Effector memory CD8-positive, alpha-beta T cell (primary cell): ENCODE data around the gene BMP8B.
A peak's percentile ranks its signal among the peaks of the same experiment; 100 is the strongest.
"Not testable (repeated sequence)": the region's sequence is repeated elsewhere in the genome, so short reads cannot be mapped to it uniquely, and the experiment has no call there.

Experiments
- ATAC-seq: fragments of 150-1000 bp; cut with Tn5 transposase; replicated peaks from 2 replicates; pipeline ENCODE4 v1.10.0; 2021; ENCODE audit warnings: mild to moderate bottlenecking, moderate library complexity
- DNase-seq, 3 experiments: peaks; one replicate each; pipeline ENCODE4 v3.0.0; 2021
- H3K27ac Mint-ChIP-seq, 2 donors: one replicate each; pipeline ENCODE4 v1.8.0; 2022; ENCODE audit warnings: mild to moderate bottlenecking in 2 of 2, mixed read lengths in 2 of 2, moderate library complexity in 2 of 2
- H3K27me3 Mint-ChIP-seq, 2 donors: one replicate each; pipeline ENCODE4 v1.8.0; 2022; ENCODE audit warnings: mixed read lengths in 2 of 2
- H3K36me3 Mint-ChIP-seq: one replicate; pipeline ENCODE4 v1.8.0; 2022; ENCODE audit warnings: mild to moderate bottlenecking, moderate library complexity, mixed read lengths; ENCODE audit not compliant: insufficient read depth
- H3K4me1 Mint-ChIP-seq, 2 donors: one replicate each; pipeline ENCODE4 v1.8.0; 2022; ENCODE audit warnings: low read depth in 2 of 2, mixed read lengths in 2 of 2
- H3K4me3 Mint-ChIP-seq, 2 donors: one replicate each; pipeline ENCODE4 v1.8.0; 2022; ENCODE audit warnings: mild to moderate bottlenecking in 2 of 2, mixed read lengths in 2 of 2, moderate library complexity in 2 of 2
- H3K9me3 Mint-ChIP-seq, 2 donors: one replicate each; pipeline ENCODE4 v1.8.0; 2022; ENCODE audit warnings: mixed read lengths in 2 of 2

The BMP8B gene

GRCh38 chr1:39779821-39780220 lies 8.8 kb downstream of the BMP8B start:
- H3K9me3 Mint-ChIP-seq = no peaks in the 10 kb centered on the region

GRCh38 chr1:39779137-39779536 lies 9.5 kb downstream of the BMP8B start:
- no peaks in the 10 kb centered on the region for H3K9me3 Mint-ChIP-seq
- ATAC-seq (no peak), DNase-seq (no peak)
- H3K4me1 Mint-ChIP-seq = peaks cover 0 to 2% of the 10 kb centered on the region in 2 donors
- peaks cover 0 to 6% of the 10 kb centered on the region in 2 donors for H3K27me3 Mint-ChIP-seq
- peaks cover 5% of the 10 kb centered on the region for H3K36me3 Mint-ChIP-seq
- no peak overlapping the region for H3K4me3 Mint-ChIP-seq
- H3K27ac Mint-ChIP-seq = no peak overlapping the region

More at GRCh38 chr1:39779821-39780220, 8.8 kb downstream of the BMP8B start:
- DNase-seq (no peak), ATAC-seq (no peak)
- Mint-ChIP-seq H3K27me3 (peaks cover 0 to 6% of the 10 kb centered on the region in 2 donors), H3K27ac (no peak overlapping the region), H3K4me3 (no peak overlapping the region), H3K36me3 (peaks cover 5% of the 10 kb centered on the region), H3K4me1 (peaks cover 0 to 2% of the 10 kb centered on the region in 2 donors)

GRCh38 chr1:39778463-39779099 lies 10.1 kb downstream of the BMP8B start:
- DNase-seq, ATAC-seq, H3K27me3 Mint-ChIP-seq, H3K36me3 Mint-ChIP-seq, H3K9me3 Mint-ChIP-seq, H3K27ac Mint-ChIP-seq, H3K4me3 Mint-ChIP-seq, H3K4me1 Mint-ChIP-seq: not testable (repeated sequence)

GRCh38 chr1:39777896-39778295 lies 10.8 kb downstream of the BMP8B start:
- H3K27ac Mint-ChIP-seq, H3K4me1 Mint-ChIP-seq, H3K27me3 Mint-ChIP-seq, H3K9me3 Mint-ChIP-seq, ATAC-seq, H3K4me3 Mint-ChIP-seq, DNase-seq, H3K36me3 Mint-ChIP-seq: not testable (repeated sequence)

DNA sequence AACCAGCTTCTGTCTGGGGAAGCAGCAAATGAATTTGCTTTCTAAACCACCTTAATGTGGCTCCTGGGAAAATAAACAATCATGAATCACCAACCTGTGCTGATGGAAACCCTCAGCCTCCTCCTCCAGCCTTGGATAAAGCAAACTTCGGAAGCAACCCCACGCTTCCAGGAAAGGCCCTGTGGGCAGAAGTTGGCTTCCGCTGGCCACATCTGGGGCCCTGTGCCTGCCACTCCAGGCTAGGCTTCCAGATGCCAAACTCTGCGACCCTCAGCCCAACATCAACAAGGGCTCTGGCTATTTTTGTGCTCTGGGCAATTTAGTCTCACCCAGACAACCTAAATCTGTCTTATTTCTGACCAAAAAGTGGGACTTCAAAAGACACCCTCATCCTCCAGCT lies 11.4 kb downstream of the BMP8B start:
- ATAC-seq (no peak), DNase-seq (no peak)
- no peak overlapping the region for H3K27ac Mint-ChIP-seq
- H3K36me3 Mint-ChIP-seq = peaks cover 5% of the 10 kb centered on the region
- peaks cover 0 to 6% of the 10 kb centered on the region in 2 donors for H3K27me3 Mint-ChIP-seq
- H3K4me3 Mint-ChIP-seq = no peak overlapping the region
- H3K9me3 Mint-ChIP-seq = no peaks in the 10 kb centered on the region
- H3K4me1 Mint-ChIP-seq = peaks cover 0 to 2% of the 10 kb centered on the region in 2 donors

- peaks cover 0 to 2% of the 10 kb centered on the region in 2 donors for H3K4me1 Mint-ChIP-seq
- ATAC-seq = no peak
- H3K9me3 Mint-ChIP-seq = no peaks in the 10 kb centered on the region
- H3K27me3 Mint-ChIP-seq = peaks cover 0 to 6% of the 10 kb centered on the region in 2 donors
- DNase-seq = no peak
- no peak overlapping the region for H3K4me3 Mint-ChIP-seq
- peaks cover 5% of the 10 kb centered on the region for H3K36me3 Mint-ChIP-seq
- H3K27ac Mint-ChIP-seq = no peak overlapping the region
These were observed 11.8 kb downstream of the BMP8B start for GRCh38 chr1:39776886-39777285.

- no peaks in the 10 kb centered on the region for H3K9me3 Mint-ChIP-seq
- H3K4me3 Mint-ChIP-seq = no peak overlapping the region
- H3K27ac Mint-ChIP-seq = no peak overlapping the region
- H3K4me1 Mint-ChIP-seq = peaks cover 0 to 2% of the 10 kb centered on the region in 2 donors
- H3K27me3 Mint-ChIP-seq = peaks cover 0 to 6% of the 10 kb centered on the region in 2 donors
- DNase-seq (no peak), ATAC-seq (no peak)
- peaks cover 5% of the 10 kb centered on the region for H3K36me3 Mint-ChIP-seq
These were observed 12.3 kb downstream of the BMP8B start for GRCh38 chr1:39776400-39776713.

DNA sequence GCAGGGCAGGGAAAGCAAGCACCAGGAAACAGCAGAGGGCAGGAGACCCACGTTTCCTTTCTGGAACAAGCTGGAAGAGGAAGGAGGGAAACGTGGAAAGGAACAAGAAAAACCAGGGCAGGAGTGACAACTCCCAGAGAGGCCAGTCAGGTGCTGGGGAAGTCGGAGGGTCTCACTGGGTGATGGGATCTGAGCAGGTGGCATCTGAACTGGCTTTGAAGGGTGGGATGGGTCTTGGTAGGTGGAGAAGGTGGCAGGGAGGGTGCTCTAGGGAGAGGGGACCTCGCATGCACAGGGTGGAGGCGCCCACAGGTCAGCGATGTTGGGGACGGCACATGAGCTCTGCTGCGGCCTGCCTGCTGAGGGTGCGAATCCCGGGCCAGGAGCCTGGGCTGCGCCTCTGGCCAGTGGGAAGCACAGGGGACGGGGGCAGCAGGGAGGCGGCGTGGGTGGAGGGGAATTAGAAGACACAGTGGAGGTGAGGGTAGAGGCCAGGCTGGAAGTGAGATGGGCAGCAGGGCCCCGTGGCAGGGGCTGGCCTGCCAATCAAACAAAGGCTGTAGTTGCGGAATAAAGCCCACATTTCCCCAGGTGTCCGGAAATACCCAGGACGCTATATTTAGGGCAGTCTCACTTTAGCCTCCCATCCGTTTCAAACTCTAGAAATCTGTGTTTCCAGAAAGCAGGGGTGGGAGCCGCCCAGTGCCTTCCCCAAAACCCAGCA lies 12.8 kb downstream of the BMP8B start:
- not testable (repeated sequence) for H3K27ac Mint-ChIP-seq, H3K4me1 Mint-ChIP-seq, H3K27me3 Mint-ChIP-seq, DNase-seq, H3K9me3 Mint-ChIP-seq, ATAC-seq, H3K36me3 Mint-ChIP-seq, H3K4me3 Mint-ChIP-seq

DNA sequence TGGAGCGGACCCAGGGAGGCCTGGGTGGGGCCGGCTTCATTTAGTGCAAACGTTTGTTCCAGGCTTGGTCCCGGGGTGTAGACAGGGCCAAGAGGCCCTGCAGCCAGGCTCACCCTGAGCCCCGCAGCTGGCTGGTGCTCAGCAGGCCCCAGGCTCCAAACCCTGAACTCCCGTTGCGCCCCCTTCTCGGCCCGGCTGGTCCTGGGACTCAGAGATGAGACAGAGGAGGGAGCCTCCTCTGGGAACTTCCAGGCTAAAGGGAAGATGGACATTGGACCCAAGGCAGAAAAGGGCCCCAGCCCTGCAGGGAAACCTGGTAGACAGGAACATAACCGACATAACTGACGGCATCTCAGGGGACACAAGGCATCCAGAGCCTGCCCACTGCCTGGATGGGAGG lies 13.5 kb downstream of the BMP8B start:
- H3K36me3 Mint-ChIP-seq, H3K27ac Mint-ChIP-seq, H3K27me3 Mint-ChIP-seq, DNase-seq, ATAC-seq, H3K9me3 Mint-ChIP-seq, H3K4me3 Mint-ChIP-seq, H3K4me1 Mint-ChIP-seq: not testable (repeated sequence)

- H3K27ac Mint-ChIP-seq, H3K4me3 Mint-ChIP-seq, DNase-seq, H3K4me1 Mint-ChIP-seq, H3K27me3 Mint-ChIP-seq, H3K9me3 Mint-ChIP-seq, H3K36me3 Mint-ChIP-seq: not testable (repeated sequence)
- ATAC-seq = peak; percentile 33
These were observed 15.2 kb downstream of the BMP8B start for GRCh38 chr1:39773369-39773979.

GRCh38 chr1:39771022-39771532 lies 17.6 kb downstream of the BMP8B start, which contains the start of gene OXCT2:
Gene OXCT2 (minus strand): TSS chr1:39771348. CDS start chr1:39771255, 93 bp downstream.
- not testable (repeated sequence) for H3K4me3 Mint-ChIP-seq, DNase-seq, H3K9me3 Mint-ChIP-seq, H3K4me1 Mint-ChIP-seq, H3K27me3 Mint-ChIP-seq, H3K27ac Mint-ChIP-seq, H3K36me3 Mint-ChIP-seq
- peak; percentile 32 for ATAC-seq

- peak; percentile 73 for ATAC-seq
- not testable (repeated sequence) for H3K27ac Mint-ChIP-seq, H3K27me3 Mint-ChIP-seq, DNase-seq, H3K36me3 Mint-ChIP-seq, H3K4me1 Mint-ChIP-seq, H3K9me3 Mint-ChIP-seq, H3K4me3 Mint-ChIP-seq
These were observed 18.3 kb downstream of the BMP8B start for GRCh38 chr1:39770100-39771021.

DNA sequence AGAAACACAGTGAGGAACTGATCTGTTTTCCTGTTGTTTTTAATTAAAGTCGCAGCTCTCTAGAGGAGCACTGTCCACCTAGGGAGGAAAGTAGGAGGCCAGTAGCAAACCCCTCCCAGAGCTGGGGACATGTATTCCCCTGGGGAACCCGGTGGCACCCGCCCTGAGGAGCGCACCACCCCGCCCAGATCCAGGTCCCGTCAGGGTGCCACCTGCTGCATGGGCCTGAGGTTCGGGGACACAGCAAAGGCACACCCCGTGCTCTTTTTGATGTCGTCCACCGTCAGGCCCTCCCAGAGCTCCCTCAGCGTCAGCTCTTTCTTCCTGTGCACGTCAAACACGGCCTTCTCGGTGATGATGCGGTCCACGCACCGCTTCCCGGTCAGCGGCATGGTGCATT lies 19.2 kb downstream of the BMP8B start:
- H3K36me3 Mint-ChIP-seq, DNase-seq, H3K27me3 Mint-ChIP-seq, ATAC-seq, H3K9me3 Mint-ChIP-seq, H3K4me1 Mint-ChIP-seq, H3K27ac Mint-ChIP-seq, H3K4me3 Mint-ChIP-seq: not testable (repeated sequence)
